CD8-positive, alpha-beta memory T cell (primary cell): ENCODE results near the gene MAP1LC3B. TPM values are rescaled to one million over a fixed set of nuclear protein-coding genes. Genes with fewer than 3 reads are reported as not detected.
"Not testable (repeated sequence)": the region's sequence is repeated elsewhere in the genome, so short reads cannot be mapped to it uniquely, and the experiment has no call there.

Experiments
- CTCF ChIA-PET: fragments of 350-600 bp; sonication (Branson Sonifier 250); formaldehyde crosslinking; loops from one replicate; lab custom pipeline; 2021; ENCODE audit warnings: antibody characterized with exemption; lab: Charles Lee
- POLR2A ChIA-PET: fragments of 350-600 bp; sonication (Branson Sonifier 250); formaldehyde crosslinking; loops from one replicate; lab custom pipeline; 2021; ENCODE audit warnings: antibody characterized with exemption; lab: Charles Lee
- DNase-seq, 5 donors: peaks; one replicate each; pipeline versions ENCODE4 v3.0.0 to v3.0.0-alpha.2; 2020 to 2022; ENCODE audit warnings: mixed read lengths in 1 of 5
- H3K27ac ChIP-seq: one replicate; pipeline ENCODE4 v1.7.0; 2013; ENCODE audit warnings: low read depth, mild to moderate bottlenecking, low read length, moderate library complexity
- H3K27me3 ChIP-seq: 2 replicates; pipeline ENCODE4 v1.7.0; 2013; ENCODE audit warnings: low read length, mild to moderate bottlenecking; ENCODE audit not compliant: insufficient read depth, poor library complexity, severe bottlenecking
- H3K36me3 ChIP-seq: 2 replicates; pipeline ENCODE4 v1.7.0; 2013; ENCODE audit warnings: mild to moderate bottlenecking, low read length, moderate library complexity; ENCODE audit not compliant: insufficient read depth
- H3K4me1 ChIP-seq: 2 replicates; pipeline ENCODE4 v1.7.0; 2013; ENCODE audit warnings: mild to moderate bottlenecking, low read length, moderate library complexity; ENCODE audit not compliant: insufficient read depth
- H3K4me3 ChIP-seq: 2 replicates; pipeline ENCODE4 v1.7.0; 2013; ENCODE audit warnings: mild to moderate bottlenecking, low read length
- H3K9me3 ChIP-seq: 2 replicates; pipeline ENCODE4 v1.7.0; 2013; ENCODE audit warnings: mild to moderate bottlenecking, low read length
- H3K27ac Mint-ChIP-seq, 8 donors: one replicate each; pipeline ENCODE4 v1.8.0; 2020 to 2021; ENCODE audit warnings: mixed read lengths in 8 of 8, mild to moderate bottlenecking in 6 of 8, inconsistent platforms in 3 of 8, moderate library complexity in 3 of 8
- H3K27me3 Mint-ChIP-seq, 2 donors: one replicate each; pipeline ENCODE4 v1.8.0; 2020 to 2021; ENCODE audit warnings: mixed read lengths in 2 of 2, mild to moderate bottlenecking in 1 of 2, moderate library complexity in 1 of 2
- H3K36me3 Mint-ChIP-seq, 3 donors: one replicate each; pipeline ENCODE4 v1.8.0; 2020 to 2021; ENCODE audit warnings: mixed read lengths in 3 of 3, inconsistent platforms in 1 of 3, mild to moderate bottlenecking in 1 of 3
- H3K4me1 Mint-ChIP-seq, 3 donors: one replicate each; pipeline ENCODE4 v1.8.0; 2020 to 2021; ENCODE audit warnings: mixed read lengths in 3 of 3, inconsistent platforms in 1 of 3, mild to moderate bottlenecking in 1 of 3
- H3K4me3 Mint-ChIP-seq, 7 donors: one replicate each; pipeline ENCODE4 v1.8.0; 2020 to 2021; ENCODE audit warnings: mixed read lengths in 7 of 7, mild to moderate bottlenecking in 6 of 7, moderate library complexity in 4 of 7, inconsistent platforms in 2 of 7
- H3K9me3 Mint-ChIP-seq, 5 donors: one replicate each; pipeline ENCODE4 v1.8.0; 2020 to 2022; ENCODE audit warnings: mixed read lengths in 5 of 5, mild to moderate bottlenecking in 3 of 5, moderate library complexity in 2 of 5, inconsistent platforms in 1 of 5
- polyA plus RNA-seq: library from polyadenylated mRNA; unstranded; fragments of 300-500 nt; fragmentation: Illumina TruSeq; gene quantifications from one replicate; pipeline ENCODE4 v1.2.3, GENCODE V29; 2021
- total RNA-seq, 2 experiments: library from RNA; stranded (reverse); gene quantifications; one replicate each; pipeline ENCODE4 v1.2.3, GENCODE V29; 2021

Gene MAP1LC3B
- total and polyA plus RNA-seq, 3 experiments from 2014 or later, result 47.1 to 151 (median 51.5) TPM

DNA sequence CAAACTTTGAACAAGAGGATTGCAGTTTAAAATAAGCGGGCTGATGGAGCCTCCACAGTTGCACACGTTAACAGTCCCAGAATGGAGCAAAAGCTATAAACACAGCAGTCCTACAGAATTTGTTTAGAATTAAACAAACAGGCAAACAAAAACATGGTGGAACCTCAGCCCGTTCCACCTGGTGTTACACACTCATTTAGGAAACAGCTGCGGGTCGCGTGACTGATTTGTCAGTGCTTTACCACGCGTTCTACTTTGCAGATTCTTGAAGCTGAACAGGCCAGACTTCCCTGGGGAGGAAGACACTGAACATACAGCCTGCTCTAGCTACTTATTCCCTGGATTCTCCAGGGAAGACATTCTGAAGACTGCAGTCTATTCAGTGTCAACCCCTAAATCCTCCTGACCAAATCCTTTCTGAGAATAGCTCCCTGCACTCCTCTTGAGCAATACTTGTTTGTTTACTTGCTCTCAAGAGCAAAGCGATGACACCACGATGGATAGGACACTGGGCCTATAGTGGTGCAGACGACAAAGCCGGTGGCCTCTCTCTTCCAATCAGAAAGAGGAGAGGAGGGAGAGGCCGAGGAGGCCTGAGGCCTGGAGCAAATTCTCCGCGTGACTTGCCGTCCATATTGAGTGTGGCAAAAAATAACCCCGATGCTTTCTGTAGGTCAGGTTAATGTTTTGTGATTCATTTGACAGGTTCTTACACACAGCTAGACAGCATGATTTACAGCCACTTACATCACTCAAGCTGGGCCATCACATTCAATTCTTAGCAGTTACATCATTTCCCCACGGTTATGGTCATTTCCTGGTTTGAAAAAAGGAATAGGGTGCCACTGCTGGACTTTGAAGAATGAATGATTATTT, 4.0 kb upstream of the MAP1LC3B start:
- no peaks in the 10 kb centered on the region for H3K27me3 ChIP-seq
- H3K36me3 ChIP-seq, result no peaks in the 10 kb centered on the region
- Mint-ChIP-seq H3K27me3 (peaks cover 0 to 4% of the 10 kb centered on the region in 2 donors), H3K4me1 (peaks cover 36 to 56% (median 39%) of the 10 kb centered on the region in 3 donors), H3K27ac (peak overlapping the region; percentile 90 to 98 (median 95)), H3K4me3 (peak overlapping the region; percentile 58 to 84 (median 70)), H3K36me3 (peaks cover 0 to 9% (median 0%) of the 10 kb centered on the region in 3 donors), H3K9me3 (peaks cover 0 to 3% (median 3%) of the 10 kb centered on the region in 5 donors)
- DNase-seq, result peak; percentile 78 to 94 (median 86)
- ChIA-PET POLR2A (no interaction called here), CTCF (interaction anchor here (0.7 to 2.1 kb wide), 6 partner anchors 14 to 248 kb away, joined by 3 to 7 read pairs (median 4); partner anchors contain the start of gene C16orf95)
- peak overlapping the region; percentile 26 for H3K4me3 ChIP-seq
- H3K9me3 ChIP-seq, result no peaks in the 10 kb centered on the region
- peaks cover 37% of the 10 kb centered on the region for H3K4me1 ChIP-seq
- H3K27ac ChIP-seq, result peak overlapping the region; percentile 77

DNA sequence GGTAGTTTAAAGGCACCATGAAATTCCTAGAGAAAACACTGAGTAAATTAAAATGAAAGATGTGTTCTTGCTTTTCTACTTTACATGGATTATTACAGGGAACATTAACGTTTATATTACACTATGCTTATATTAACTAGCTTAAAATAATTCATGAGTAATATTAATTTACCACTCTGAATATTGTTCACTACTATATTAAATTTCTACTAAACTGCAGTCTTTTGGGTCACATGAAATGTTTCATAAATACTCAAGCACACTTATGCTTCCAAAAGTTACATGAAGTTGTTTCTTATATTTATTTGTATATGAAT, 3.4 kb upstream of the MAP1LC3B start:
- H3K4me1 ChIP-seq, result peaks cover 43% of the 10 kb centered on the region
- H3K27me3 Mint-ChIP-seq, result peaks cover 0 to 4% of the 10 kb centered on the region in 2 donors
- H3K9me3 ChIP-seq, result no peaks in the 10 kb centered on the region
- ChIA-PET POLR2A (no interaction called here), CTCF (interaction anchor here (0.7 to 2.1 kb wide), 5 partner anchors 13 to 247 kb away, joined by 3 to 7 read pairs (median 3); no protein-coding TSS in a partner anchor)
- H3K4me3 ChIP-seq, result peak overlapping the region; percentile 26
- no peaks in the 10 kb centered on the region for H3K27me3 ChIP-seq
- H3K36me3 Mint-ChIP-seq, result peaks cover 0 to 12% (median 0%) of the 10 kb centered on the region in 3 donors
- H3K36me3 ChIP-seq, result no peaks in the 10 kb centered on the region
- DNase-seq, result no peak
- peaks cover 42 to 61% (median 45%) of the 10 kb centered on the region in 3 donors for H3K4me1 Mint-ChIP-seq
- H3K4me3 Mint-ChIP-seq, result peak overlapping the region; percentile 58 to 84 (median 70)
- H3K27ac ChIP-seq, result peak overlapping the region; percentile 77
- H3K9me3 Mint-ChIP-seq, result peaks cover 0 to 3% (median 3%) of the 10 kb centered on the region in 5 donors
- peak overlapping the region; percentile 90 to 98 (median 95) for H3K27ac Mint-ChIP-seq

DNA sequence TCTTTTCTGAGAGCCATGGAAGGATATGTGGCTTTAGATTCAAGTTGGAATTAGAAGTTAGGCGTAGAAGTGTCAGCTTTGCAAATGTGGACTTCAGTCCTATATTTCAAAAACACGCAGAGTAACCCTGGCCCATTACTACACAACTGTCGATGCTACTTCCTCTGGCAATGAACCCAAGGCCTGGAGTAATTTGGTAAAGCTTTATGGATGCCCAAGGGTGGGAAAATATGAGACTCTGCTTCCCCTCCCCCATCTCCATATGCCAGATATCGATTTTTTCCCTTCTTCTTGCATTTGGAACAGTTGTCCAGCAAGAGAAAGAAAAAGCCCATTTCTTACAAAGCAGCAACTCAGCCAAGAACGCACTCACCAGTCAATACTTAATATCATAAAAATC, 2.9 kb upstream of the MAP1LC3B start:
- H3K27me3 ChIP-seq, result no peaks in the 10 kb centered on the region
- peak overlapping the region in 2 of 7 donors; percentile 15 to 54 for H3K4me3 Mint-ChIP-seq
- ChIA-PET POLR2A (no interaction called here), CTCF (interaction anchor here (1.2 to 2.1 kb wide), 2 partner anchors 65 to 67 kb away, joined by 4 to 7 read pairs; no protein-coding TSS in a partner anchor)
- no peaks in the 10 kb centered on the region for H3K9me3 Mint-ChIP-seq
- peaks cover 45 to 63% (median 50%) of the 10 kb centered on the region in 3 donors for H3K4me1 Mint-ChIP-seq
- peak overlapping the region; percentile 24 to 95 (median 72) for H3K27ac Mint-ChIP-seq
- H3K9me3 ChIP-seq, result no peaks in the 10 kb centered on the region
- peaks cover 0 to 10% (median 0%) of the 10 kb centered on the region in 3 donors for H3K36me3 Mint-ChIP-seq
- H3K27ac ChIP-seq, result peak overlapping the region; percentile 77
- no peak for DNase-seq
- H3K4me1 ChIP-seq, result peaks cover 48% of the 10 kb centered on the region
- no peak overlapping the region for H3K4me3 ChIP-seq
- H3K36me3 ChIP-seq, result no peaks in the 10 kb centered on the region
- H3K27me3 Mint-ChIP-seq, result no peaks in the 10 kb centered on the region

DNA sequence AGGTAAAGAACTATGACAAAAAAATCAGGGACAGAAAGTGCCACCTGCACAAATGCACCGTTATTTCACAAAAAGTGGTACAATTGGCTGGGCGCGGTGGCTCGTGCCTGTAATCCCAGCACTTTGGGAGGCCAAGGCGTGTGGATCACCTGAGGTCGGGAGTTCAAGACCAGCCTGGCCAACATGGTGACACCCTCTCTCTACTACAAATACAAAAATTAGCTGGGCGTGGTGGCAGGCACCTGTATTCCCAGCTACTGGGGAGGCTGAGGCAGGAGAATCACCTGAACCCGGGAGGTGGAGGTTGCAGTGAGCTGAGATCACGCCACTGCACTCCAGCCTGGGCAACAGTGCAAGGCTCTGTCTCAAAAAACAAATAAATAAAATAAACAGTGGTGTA, 2.2 kb upstream of the MAP1LC3B start:
- H3K27ac ChIP-seq, CTCF ChIA-PET, DNase-seq, H3K4me3 ChIP-seq, H3K27me3 Mint-ChIP-seq, POLR2A ChIA-PET, H3K9me3 ChIP-seq, H3K36me3 ChIP-seq, H3K27me3 ChIP-seq, H3K9me3 Mint-ChIP-seq: not testable (repeated sequence)
- H3K4me1 ChIP-seq, result peaks cover 47% of the 10 kb centered on the region
- peak overlapping the region in 6 of 8 donors; percentile 29 to 95 (median 68) for H3K27ac Mint-ChIP-seq
- peaks cover 48 to 65% (median 56%) of the 10 kb centered on the region in 3 donors for H3K4me1 Mint-ChIP-seq
- H3K36me3 Mint-ChIP-seq, result peaks cover 0 to 12% (median 2%) of the 10 kb centered on the region in 3 donors
- H3K4me3 Mint-ChIP-seq, result peak overlapping the region in 3 of 7 donors; percentile 15 to 54 (median 48)

DNA sequence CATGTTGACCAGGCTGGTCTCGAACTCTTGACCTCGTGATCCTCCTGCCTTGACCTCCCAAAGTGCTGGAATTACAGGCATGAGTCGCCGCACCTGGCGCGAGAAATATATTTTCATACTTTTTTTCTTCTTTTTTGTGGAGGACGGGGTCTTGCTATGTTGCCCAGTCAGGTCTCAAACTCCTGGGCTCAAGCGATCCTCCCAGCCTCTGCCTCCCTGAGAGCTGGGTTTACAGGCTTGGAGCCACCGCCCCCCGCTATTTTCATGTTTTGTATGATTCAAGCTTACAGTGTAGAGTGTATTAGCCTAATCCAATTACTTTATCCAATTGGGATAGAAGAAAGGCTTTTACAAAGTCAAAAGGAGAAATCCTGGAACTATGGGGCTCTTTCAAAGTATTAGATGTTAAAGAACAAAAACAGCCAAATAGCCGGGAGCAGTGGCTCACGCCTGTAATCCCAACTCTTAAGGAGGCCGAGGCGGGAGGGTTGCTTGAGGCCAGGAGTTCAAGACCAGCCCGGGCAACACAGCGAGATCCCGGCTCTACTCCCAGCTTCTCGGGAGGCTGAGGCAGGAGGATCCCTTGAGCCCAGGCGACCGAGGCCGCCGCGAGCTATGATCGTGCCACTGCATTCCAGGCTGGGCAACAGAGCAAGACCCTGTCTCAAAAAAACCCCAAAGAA, 1.4 kb upstream of the MAP1LC3B start:
- peaks cover 54% of the 10 kb centered on the region for H3K4me1 ChIP-seq
- H3K27ac ChIP-seq, result peak overlapping the region; percentile 85
- peaks cover 53 to 67% (median 63%) of the 10 kb centered on the region in 3 donors for H3K4me1 Mint-ChIP-seq
- H3K36me3 ChIP-seq, result peaks cover 5% of the 10 kb centered on the region
- H3K27ac Mint-ChIP-seq, result peak overlapping the region in 6 of 8 donors; percentile 78 to 92 (median 84)
- peaks cover 0 to 18% (median 2%) of the 10 kb centered on the region in 3 donors for H3K36me3 Mint-ChIP-seq
- H3K9me3 Mint-ChIP-seq, result no peaks in the 10 kb centered on the region
- no peaks in the 10 kb centered on the region for H3K27me3 Mint-ChIP-seq
- no peaks in the 10 kb centered on the region for H3K9me3 ChIP-seq
- H3K4me3 ChIP-seq, result peak overlapping the region; percentile 53
- ChIA-PET CTCF (no interaction called here), POLR2A (no interaction called here)
- no peaks in the 10 kb centered on the region for H3K27me3 ChIP-seq
- H3K4me3 Mint-ChIP-seq, result peak overlapping the region; percentile 79 to 93 (median 83)
- no peak for DNase-seq

DNA sequence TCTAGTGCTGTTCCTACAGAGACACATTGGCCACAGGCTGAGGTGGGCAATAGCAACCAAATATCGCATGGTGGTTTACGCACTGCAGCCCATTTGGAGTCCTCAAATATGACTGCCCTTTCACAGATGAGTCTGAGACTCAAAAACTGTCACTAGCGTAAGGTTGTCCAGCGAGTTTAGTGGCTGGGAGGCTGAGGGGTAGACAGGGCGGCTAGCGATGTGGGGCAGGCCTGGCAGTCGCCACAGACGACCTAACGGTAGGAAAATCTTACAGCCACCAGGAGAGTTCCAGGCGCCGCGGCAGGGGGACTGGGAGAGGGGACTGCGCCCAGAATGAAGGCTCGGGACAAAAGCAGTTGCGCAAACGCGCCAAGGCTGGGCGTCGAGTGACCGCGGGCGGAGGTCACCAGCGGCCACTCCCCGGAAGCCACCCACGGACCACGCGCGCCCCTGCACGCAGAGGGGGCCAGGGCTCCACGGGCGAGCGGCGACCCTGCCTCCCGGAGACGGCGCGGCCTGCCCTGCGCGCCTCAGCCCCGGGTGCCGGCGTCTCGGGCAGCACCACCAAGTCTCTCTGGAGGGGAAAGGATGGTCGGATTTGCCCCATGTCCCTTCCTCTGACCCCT, 699 bp upstream of the MAP1LC3B start:
- POLR2A ChIA-PET, result no interaction called here
- Mint-ChIP-seq H3K4me1 (peaks cover 50 to 65% (median 60%) of the 10 kb centered on the region in 3 donors), H3K27ac (peak overlapping the region; percentile 78 to 94 (median 90)), H3K9me3 (no peaks in the 10 kb centered on the region), H3K36me3 (peaks cover 0 to 19% (median 2%) of the 10 kb centered on the region in 3 donors), H3K27me3 (no peaks in the 10 kb centered on the region), H3K4me3 (peak overlapping the region; percentile 79 to 93 (median 83))
- Histone ChIP-seq H3K9me3 (no peaks in the 10 kb centered on the region), H3K27ac (peak overlapping the region; percentile 85), H3K4me3 (peak overlapping the region; percentile 53), H3K4me1 (peaks cover 54% of the 10 kb centered on the region), H3K36me3 (peaks cover 5% of the 10 kb centered on the region), H3K27me3 (no peaks in the 10 kb centered on the region)
- CTCF ChIA-PET, result no interaction called here
- DNase-seq, result no peak

DNA sequence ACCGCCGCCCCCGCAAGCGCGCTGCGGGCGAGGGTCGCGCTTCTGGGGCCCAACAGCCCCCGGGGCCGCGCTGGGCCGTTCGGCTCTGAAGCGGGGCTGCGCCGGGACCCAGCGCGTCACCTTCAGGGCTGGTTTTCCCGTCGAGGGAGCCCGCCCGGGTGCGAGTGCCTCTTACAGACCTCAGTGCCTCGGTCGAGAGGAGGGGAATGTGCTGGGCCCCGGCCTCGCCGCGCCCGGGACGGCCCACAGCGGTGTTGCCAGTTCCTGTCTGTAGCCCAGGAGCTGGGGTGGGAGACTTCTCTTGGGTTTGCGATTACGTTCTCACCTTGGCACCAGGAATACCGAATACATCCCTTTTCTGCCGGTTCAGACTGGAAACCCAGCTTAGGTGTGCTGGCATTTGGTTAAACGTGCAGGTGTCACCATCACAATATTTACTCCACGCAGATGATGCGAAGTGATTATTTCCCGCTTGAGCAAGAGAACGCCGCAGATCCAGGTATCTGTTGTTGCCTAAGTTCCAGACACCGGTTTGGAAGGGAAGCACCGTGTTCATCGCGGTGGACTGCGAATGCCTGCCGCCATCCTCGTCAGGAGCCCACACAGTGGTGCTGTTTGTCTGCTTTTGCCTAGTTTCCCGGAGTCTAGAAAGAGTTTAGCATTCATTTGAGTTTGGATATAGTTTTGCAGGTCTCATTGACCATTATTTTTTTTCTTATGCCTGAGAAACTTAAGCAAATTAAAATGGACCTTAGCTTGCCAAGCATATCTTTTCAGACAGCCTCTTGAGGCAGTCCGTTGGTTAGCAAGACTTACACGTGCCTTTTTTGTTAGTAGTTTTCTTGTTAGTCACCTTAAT, 914 bp downstream of the MAP1LC3B start:
- Histone ChIP-seq H3K9me3 (no peaks in the 10 kb centered on the region), H3K27ac (peak overlapping the region; percentile 49), H3K4me3 (peak overlapping the region; percentile 49), H3K27me3 (no peaks in the 10 kb centered on the region), H3K4me1 (peaks cover 40% of the 10 kb centered on the region), H3K36me3 (peaks cover 5% of the 10 kb centered on the region)
- POLR2A ChIA-PET, result interaction anchor here (2.5 to 3.5 kb wide), 2 partner anchors 10 to 76 kb away, joined by 11 to 38 read pairs; partner anchors contain the start of genes C16orf95 and FBXO31
- Mint-ChIP-seq H3K27me3 (no peaks in the 10 kb centered on the region), H3K4me3 (peak overlapping the region; percentile 91 to 95 (median 92)), H3K4me1 (peaks cover 39 to 65% (median 52%) of the 10 kb centered on the region in 3 donors), H3K27ac (peak overlapping the region; percentile 87 to 98 (median 94)), H3K36me3 (peaks cover 0 to 26% (median 4%) of the 10 kb centered on the region in 3 donors), H3K9me3 (no peaks in the 10 kb centered on the region)
- DNase-seq, result peak; percentile 27 to 61 (median 41)
- CTCF ChIA-PET, result interaction anchor here (1.8 to 4.6 kb wide), 3 partner anchors 10 to 76 kb away, joined by 4 to 41 read pairs (median 30); partner anchors contain the start of genes C16orf95 and FBXO31
